ENCODE results near the gene ACE.

The ACE gene

GRCh38 chr17:63444457-63444856 is 32.4 kb upstream of the ACE start:
- peak overlapping the region; percentile 82 for H3K4me3 ChIP-seq (ENCODE audit: low read depth, low read length)
- no peak for DNase-seq (ENCODE audit: low read depth)
- TF ChIP-seq CTCF (IDR thresholded peaks at IDR 0.05; ENCODE audit: control insufficient read depth, extremely low read depth, insufficient read depth), result no peak

- DNase-seq (ENCODE audit: low read depth), result no peak
- no peak for TF ChIP-seq CTCF (IDR thresholded peaks at IDR 0.05; ENCODE audit: control insufficient read depth, extremely low read depth, insufficient read depth)
Measured at GRCh38 chr17:63445065-63445464, 31.8 kb upstream of the ACE start.

GRCh38 chr17:63445571-63445953 is 31.3 kb upstream of the ACE start:
- no peak for DNase-seq (ENCODE audit: low read depth)
- H3K4me3 ChIP-seq (ENCODE audit: low read depth, low read length), result peak overlapping the region; percentile 82
- TF ChIP-seq CTCF (IDR thresholded peaks at IDR 0.05; ENCODE audit: control insufficient read depth, extremely low read depth, insufficient read depth), result no peak

More at GRCh38 chr17:63445065-63445464, 31.8 kb upstream of the ACE start:
- peak overlapping the region; percentile 82 for H3K4me3 ChIP-seq (ENCODE audit: low read depth, low read length)

DNA sequence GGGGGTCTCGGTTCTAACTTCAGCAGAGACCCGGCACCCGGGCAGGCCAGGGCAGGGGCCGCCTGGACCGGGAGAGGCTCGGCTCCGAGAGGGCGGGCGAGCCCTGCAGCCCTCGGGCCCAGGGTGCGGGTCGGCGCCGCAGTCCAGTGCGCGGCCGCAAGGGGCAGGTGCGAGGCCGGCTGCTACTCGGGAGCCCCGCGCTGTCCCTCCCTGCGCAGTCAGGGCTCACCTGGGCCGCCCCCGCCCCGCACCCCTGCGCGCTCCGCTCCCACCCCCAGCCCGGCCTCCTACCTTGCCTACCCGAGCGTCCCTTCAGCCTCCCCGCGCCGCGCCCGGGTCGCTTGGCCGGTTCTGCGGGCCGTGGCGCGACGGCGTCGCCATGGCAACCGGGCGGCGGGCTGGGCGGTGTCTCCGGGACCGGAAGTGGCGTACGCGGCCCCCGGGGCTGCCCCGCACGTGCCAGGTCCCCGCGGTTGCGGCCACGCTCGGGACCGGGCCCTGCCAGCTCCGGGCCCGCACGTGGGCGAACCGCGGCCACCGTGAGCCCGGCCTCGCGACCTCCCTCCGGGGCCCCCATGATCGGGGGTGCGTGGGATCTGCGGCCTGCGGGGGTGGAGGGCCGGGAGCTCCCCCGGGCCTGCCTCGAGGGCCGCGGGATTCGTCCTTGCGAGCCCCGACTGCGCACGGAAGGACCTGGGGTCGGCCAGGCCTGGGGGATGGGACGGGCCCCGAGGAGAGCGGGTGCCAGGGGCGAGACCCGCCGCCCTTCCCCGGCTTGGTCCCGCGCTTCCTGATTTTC is 30.7 kb upstream of the ACE start, which contains the start of gene CYB561:
CYB561 (minus strand) TSS at position 353 of the 799 bp plus-strand sequence. CDS start 8,759 bp downstream, outside the sequence.
- no peak for DNase-seq (ENCODE audit: low read depth)
- TF ChIP-seq CTCF (IDR thresholded peaks at IDR 0.05; ENCODE audit: control insufficient read depth, extremely low read depth, insufficient read depth), result peak; percentile 53
- peak within 1 kb of the TSS; percentile 82 for H3K4me3 ChIP-seq (ENCODE audit: low read depth, low read length)

DNA sequence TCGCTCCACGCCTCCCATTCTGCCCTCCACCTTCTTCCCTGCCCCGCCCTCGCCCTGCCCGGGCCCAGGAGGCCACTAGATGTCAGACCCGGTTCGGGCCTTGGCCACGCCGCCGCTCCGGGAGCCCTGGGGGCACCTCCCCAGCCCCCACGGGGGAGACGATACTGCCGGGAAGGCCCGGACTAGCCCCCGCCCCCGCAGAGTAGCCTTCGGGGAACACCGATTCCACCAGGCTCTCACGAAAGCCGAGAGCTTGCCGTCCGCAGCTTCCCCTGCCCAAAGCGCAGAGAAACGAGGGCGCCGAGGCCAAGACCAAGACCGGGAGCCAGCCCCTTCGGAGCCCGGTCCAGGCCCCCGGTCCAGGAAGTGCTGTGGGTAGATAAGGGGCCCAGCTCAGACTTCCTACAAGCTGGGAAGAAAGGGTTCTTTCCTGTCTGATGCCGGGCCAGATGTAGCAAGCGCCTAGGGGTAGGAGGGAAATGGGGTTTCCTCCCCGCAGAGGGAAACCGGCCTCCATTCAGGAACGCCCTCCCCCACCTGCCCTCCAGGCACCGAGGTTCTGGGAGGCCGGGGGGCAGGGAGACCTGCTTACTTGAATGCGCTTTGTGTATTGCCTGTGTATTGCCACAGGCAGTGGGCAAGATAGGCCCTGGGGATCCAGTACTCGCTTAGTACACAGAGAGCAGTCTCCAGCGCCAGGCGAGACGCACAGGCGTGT is 29.9 kb upstream of the ACE start:
- peak; percentile 75 for TF ChIP-seq CTCF (IDR thresholded peaks at IDR 0.05; ENCODE audit: control insufficient read depth, extremely low read depth, insufficient read depth)
- DNase-seq (ENCODE audit: low read depth), result no peak
- H3K4me3 ChIP-seq (ENCODE audit: low read depth, low read length), result peak overlapping the region; percentile 82

- DNase-seq (ENCODE audit: low read depth), result no peak
- H3K4me3 ChIP-seq (ENCODE audit: low read depth, low read length), result peak overlapping the region; percentile 82; the same call in 1 of the 2 replicates
- no peak for TF ChIP-seq CTCF (IDR thresholded peaks at IDR 0.05; ENCODE audit: control insufficient read depth, extremely low read depth, insufficient read depth)
Measured at GRCh38 chr17:63447471-63448009, 29.3 kb upstream of the ACE start.
